ENCODE data around the gene NET1.
A peak's percentile ranks its signal among the peaks of the same experiment; 100 is the strongest.
"Not testable (repeated sequence)": the region's sequence is repeated elsewhere in the genome, so short reads cannot be mapped to it uniquely, and the experiment has no call there.

Gene NET1

DNA sequence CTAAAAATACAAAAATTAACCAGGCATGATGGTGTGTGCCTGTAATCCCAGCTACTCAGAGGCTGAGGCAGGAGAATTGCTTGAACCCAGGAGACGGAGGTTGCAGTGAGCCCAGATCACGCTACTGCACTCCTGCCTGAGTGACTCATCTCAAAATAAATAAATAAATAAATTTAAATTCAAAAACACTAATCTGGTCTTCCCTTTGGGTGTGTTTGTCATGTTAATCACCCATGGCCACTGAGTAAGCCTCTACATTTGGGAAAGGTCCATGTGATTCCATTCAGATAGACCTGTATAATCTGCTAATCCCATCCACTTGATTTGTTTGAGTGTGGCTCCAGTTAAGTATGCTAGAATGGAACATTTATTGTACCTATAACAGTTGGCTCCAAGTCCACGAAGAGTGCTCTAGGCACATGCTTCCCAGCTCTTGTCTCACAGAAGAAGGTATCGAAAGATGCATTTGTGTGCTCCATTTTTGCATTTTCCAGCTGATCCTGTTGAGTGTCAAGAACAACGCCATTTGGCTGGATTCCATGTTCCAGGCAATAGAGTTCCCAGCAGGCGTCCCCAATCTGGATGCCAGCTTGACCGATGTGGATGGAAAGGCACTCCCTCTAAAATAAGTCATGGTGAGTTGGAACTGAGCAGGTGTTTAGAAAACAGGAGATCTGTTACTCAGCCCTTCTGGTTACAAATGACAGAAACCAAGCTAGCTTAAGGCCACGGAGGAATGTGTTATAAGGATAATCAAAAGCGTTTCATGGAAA, 11.7 kb upstream of the NET1 start:
- no peak for DNase-seq

DNA sequence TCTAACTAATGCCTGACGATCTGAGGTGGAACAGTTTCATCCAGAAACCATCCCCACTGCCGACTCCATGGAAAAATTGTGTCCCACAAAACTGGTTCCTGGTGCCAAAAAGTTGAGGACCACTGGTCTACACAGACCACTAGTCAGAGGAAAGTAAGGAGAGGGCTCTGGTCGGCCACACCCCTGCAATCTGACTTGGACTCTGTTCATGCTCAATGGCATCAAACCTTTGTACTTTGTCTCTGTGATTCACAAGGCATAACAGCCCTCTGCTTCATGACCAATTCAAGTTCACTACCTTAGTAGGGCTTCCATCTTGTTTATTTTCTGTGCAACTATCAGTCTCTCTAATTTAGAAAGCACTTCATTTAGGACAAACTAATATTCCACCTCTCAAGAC, 9.6 kb upstream of the NET1 start:
- DNase-seq, result no peak

DNA sequence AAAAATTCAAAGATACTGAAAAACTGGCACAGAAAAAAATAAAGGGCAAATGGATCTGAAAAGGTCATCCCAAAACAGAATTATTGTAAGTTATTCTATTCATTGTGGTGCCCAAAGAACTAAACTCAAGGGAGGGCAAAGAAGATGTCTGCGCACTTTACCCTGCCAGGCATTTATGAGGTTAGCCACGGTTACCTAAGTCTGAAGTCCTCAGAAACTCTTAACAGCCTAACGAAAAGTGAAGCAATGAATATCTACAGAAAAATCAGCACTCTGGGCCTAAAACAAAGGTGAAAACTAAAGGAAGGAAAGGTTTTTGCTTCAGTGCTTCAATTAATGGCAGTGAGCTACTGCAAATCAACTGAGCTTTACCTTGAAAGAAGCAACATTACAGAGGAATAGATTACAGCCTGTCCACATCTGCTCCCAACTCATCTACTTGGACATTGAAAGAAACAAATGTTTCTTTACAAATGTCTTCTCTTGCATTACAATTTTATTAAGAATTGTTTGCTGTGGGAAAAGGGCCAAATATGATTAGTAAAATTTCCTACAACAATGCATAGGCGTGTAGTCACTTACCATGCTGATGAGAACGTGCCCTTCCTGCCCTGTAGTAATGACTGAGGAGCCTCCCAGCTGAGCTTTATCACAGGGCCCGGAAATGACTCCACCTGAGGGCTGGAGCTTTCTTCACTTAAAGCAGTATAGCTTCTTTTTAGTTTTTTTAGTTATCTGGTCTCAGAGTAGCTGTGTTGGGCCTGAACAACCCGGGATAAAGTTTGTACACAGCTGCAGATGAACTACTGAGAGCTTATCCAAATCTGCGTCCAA, 7.9 kb upstream of the NET1 start, which contains the start of gene TUBAL3:
TSS of gene TUBAL3 (minus strand) at position 621 of the 834 bp plus-strand sequence. CDS start at position 585, 36 bp downstream.
- DNase-seq, result peak; percentile 5

DNA sequence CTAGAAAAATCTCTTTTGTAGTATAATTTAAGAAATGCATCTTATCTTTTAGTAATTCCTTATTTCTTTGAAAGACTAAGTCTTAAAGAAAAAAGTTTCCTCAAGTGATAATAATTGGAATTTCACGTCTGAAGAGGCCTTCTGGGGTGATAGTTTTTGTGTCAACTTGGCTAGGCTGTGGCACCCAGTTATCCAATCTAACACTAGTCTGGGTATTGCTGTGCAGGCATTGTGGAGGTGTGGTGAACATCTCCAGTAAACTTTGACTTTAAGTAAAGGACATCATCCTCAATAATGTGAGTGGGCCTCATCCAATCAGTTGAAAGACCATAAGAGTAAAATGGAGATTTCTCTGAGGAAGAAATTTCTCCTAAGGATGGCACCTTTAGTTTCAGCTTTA, 5.4 kb upstream of the NET1 start:
- no peak for DNase-seq

DNA sequence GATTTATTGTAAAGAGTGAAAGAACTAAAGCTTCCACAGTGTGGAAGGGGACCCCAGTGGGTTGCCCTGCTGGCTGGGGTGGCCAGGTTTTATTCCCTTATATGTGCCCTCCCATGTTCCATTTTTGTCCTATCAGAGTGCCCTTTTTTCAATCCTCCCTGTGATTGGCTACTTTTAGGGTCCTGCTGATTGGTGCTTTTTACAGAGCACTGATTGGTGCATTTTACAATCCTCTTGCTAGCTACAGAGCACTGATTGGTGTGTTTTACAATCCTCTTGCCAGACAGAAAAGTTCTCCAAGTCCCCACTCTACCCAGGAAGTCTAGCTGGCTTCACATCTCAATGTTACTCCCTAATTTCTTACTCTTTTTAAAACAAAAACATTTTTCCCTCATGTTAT, 1.6 kb upstream of the NET1 start:
- DNase-seq, result not testable (repeated sequence)

DNA sequence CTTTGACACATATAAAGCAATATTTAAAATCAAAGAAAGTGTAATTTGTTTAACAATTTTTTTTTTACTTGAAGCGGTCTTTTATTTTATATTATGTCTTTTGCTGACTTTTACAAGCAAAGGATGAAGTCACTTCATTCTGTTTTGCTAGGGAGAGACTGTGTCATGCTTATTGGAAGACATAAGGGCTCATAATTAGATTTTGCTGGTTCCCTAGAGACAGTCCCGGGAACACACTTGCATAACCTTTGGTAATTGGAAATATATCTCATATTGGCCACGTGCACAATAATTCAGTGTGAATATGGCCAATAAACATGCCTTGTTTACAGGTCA, 448 bp upstream of the NET1 start:
- peak; percentile 4 for DNase-seq

DNA sequence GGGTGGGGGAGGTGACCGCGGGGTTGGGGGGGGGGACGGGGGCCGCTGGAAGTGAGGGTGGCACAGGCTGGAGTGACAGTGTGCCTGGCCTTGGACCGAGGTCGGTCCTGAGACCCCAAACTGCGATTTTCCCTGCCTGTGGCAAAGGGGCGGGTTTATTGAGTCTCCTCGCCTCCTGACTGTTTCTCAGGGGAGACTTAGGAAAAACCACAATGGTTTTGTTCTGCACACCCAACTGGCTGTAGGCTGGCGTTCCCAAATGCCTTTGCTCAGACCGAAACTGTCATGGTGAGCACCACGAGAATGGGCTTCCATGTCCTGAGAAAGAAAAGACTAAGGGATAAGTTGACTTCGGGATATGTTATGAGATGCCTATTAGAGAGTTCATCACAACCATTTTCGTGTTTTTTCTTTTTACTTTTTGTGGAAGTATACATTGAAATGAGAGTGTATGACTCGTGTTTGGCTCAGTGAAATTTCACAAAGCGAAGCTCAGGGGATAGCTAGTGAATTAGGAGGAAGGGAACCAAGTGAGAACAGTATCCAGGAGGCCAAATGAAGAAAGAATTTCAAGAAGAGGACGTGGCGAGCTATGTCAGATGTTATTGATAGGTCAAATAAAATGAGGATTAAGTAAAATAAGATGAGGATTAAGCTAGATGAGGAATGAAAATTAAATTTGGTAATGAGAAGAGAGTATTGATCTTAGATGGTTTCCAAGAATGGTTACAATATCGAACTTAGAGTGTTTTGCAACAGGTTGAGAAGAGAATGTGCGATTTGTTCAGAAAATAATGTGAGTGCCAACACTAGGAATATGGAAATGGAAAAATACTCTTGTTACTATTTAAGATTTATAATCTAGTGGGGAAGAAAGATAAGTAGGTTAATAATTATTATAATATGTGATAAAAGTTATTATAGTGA, 918 bp downstream of the NET1 start:
- DNase-seq, result peak; percentile 71

DNA sequence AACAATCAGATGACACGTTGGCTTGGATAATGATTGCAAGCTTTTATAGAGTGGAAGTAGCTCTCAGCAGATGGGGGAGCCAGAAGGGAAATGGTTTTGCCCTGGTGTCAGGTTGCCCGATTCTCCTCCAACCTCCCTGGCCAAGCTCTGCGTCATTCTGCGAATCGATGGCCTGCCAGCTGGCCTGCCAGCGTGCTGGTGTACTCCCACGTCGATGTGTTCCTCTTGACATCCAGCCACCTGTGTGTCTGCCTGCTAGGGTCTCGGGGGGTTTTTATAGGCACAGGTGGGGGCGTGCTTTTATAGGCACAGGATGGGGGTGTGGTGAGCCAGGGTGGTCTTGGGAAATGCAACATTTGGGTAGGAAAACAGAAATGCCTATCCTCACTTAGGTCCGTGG, 4.6 kb downstream of the NET1 start:
- DNase-seq, result no peak

DNA sequence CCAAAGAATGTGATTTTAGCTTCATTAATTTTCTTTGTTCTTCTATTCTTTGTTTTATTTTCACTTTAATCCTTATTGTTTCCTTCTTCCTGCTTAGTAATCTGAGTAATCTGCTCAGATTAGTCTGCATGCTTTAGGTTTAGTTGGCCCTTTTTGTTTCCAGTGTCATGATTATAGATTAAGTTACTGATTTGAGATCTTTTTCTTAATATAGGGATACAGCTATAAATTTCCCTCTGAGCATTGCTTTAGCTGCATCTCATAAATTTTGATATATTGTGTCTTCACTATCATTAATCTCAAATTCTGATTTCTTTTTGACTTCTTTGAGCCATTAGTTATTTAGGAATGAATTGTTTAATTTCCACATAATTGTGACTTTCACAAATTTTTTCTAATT, 6.2 kb downstream of the NET1 start:
- no peak for DNase-seq

DNA sequence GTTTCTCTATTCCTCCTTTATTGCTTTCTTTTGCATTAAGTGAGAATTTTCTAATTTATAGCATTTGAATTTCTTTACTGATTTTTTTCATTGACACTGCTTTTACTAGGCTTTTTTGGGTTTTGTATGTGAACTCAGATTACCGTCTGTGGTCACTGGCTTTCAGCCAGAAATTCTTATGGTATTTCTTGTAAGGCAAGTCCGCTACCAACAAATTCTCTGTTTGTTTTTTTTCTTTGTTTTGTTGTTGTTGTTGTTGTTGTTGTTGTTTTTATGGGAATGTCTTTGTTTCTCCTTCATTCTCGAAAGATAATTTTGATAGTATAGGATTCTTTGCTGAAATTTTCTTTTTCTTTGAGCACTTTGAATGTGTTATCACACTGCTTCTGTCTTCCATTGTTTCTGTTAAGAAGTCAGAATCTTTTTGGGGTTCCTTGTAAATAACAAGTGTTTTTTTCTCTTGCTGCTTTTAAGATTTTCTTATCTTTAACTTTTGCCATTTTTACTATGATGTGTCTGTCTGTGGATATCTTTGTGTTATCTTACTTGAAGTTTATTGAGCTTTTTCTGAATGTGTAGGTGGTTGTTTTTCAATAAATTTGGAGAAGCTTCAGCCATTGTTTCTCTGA, 7.2 kb downstream of the NET1 start:
- DNase-seq, result no peak

DNA sequence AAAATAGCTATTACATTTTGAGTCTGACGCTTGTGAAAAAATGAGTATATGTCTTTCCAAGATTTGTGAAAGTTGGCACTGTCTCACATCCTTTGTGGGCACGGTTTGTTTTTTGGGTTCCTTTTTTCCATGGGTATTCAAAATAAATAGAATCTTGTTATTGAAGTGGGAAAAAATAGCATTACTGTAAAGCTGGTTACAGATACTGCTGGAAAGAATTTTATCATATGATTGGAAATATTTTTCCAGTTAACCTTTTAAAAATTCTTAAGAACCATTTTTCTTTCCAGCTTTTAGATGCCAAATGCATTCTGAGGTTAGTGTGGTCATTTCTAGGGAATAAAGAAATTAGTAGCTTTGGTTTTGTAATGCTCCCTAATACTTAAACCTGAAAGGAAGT, 11.4 kb downstream of the NET1 start:
- no peak for DNase-seq

DNA sequence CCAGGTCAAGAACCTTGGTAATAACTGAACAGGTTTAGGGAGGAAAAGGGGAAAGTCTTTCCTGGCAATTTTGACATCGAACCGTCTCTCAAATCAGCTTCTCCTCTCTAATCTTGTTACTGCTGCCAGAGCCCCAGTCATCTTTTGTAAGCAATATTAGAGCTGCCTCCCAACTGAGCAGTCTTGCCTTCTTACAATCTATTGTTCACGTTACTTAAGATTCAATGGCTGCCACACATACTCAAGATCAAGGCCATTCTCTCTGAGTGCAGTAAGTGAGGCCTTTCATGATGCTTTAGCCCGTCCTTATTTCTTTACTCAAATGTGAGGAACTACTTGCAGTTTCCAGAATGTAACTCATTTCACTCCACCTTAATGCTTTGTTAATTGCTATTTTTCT, 12.4 kb downstream of the NET1 start:
- DNase-seq, result no peak

DNA sequence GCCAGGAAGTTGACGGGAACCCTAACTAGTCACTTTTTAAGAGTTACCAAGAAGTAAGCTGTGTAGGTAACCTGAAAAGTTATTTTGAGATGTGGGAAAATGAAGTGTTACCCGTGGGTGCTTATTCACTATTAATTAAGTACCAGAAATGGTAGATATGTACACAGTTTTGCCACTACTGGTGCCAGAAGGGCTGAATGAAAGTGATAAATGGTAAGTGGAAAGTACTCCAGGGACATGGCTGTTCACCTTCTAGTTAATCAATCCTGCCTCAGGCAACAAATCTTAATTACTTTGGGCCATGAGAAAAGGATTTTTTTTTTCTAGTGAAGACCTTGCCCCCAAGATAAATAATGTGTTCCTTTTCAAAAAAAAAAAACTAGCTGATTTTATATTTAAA, 15.8 kb downstream of the NET1 start:
- DNase-seq, result no peak

DNA sequence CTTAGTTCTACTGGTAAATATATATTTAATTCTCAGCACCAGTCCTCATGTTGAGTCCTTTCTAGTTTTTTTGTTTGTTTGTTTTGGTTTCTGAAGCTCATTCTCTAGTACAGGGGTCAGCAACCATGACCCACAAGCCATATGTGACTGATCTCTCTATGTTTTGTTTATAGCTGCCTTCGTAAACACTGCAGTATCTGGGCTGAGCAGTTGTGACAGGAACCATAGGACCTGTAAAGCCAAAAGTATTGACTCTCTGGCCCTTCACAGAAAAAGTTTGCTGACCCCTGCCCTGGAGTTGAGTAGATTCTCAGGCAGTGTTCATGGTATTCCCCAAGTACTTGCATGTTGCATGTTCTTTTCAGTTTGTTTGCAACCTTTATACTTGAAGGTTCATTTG, 20.8 kb downstream of the NET1 start:
- no peak for DNase-seq

DNA sequence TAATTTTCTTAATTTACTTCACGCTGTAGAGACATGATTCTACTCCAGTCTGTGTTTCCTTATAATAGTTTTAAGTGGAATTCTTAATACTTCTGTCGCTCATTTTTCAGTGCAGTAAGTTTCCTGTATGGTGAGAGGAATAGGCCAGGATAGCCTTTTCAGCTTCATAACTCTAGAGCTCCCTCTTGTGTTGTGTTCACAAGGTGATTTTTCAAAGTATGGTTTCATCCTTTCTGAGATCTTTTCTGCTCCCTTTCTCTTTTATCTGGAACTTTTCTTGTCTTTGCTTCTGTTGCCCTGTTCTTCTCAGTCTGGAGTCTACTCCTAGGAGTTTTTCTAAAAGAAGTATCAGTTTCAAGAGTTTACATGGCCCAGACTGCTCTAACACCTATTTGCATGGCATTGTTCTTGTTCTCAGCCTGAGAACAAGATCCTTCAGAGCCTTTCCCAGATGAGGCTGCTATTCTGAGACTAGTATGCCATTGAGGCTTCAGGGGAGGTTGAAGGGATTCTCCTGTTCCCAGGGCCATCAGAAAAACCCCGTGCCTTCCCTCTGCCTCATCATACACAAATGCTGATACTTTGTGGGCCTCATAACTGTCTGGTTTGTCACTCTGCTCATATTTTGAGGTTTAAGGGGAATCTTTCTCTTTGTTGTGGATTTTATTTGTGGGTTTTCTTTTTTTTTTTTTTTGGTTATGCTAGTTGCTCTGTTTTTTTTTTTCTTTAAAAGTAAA, 21.8 kb downstream of the NET1 start:
- peak; percentile 85 for DNase-seq

DNA sequence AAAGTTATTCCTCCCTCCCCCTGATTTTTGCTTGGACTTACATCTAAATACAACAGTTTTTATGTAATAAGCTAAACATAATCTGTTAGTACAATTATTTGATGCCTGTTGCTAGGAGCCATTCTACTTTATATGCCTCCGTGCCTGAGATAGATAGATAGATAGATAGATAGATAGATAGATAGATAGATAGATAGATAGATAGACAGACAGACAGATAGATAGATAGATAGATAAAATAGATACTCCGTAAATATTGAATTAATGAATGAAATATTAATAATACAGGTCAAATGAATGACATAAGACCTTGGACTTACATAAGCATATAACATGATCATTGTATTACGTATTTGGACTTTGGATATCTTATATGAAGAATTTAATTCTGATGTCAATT, 23.0 kb downstream of the NET1 start:
- no peak for DNase-seq

DNA sequence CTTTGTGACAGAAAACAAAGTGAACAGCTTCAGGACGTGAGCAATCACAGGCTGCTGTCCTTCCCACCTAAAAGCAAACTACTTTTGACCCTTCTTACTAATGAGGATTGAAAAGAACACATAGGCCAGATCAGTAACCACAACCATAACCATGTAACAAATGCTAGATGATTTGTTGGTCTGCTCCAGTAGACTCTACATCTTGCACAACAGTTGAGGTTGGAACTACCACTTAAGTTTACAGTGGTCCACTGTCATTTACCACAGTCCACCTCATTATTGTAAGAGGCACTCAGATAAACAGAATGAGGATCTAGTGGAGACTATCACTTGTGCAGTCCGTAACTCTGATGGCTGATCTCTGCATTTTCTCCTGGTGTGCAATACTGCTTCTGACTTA, 27.8 kb downstream of the NET1 start:
- no peak for DNase-seq

DNA sequence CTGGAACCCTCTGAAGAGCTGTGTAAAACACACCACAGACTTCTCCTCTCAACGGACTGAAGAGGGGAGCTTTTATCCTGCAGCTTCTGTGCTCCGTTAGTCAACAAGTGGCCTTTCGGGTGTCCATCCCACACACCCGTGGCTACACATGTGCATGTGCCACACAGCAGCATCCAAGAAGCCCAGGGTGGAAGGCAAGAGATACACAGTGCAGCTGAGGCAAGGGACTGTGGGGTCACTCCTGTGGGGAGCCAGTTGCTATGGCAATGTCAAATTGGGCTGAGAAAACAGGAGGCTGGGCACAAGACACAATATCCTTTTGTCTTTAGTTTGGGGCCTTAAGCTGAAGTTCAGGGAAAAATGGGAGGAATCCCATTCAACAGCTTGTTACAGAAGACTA, 28.7 kb downstream of the NET1 start:
- no peak for DNase-seq

DNA sequence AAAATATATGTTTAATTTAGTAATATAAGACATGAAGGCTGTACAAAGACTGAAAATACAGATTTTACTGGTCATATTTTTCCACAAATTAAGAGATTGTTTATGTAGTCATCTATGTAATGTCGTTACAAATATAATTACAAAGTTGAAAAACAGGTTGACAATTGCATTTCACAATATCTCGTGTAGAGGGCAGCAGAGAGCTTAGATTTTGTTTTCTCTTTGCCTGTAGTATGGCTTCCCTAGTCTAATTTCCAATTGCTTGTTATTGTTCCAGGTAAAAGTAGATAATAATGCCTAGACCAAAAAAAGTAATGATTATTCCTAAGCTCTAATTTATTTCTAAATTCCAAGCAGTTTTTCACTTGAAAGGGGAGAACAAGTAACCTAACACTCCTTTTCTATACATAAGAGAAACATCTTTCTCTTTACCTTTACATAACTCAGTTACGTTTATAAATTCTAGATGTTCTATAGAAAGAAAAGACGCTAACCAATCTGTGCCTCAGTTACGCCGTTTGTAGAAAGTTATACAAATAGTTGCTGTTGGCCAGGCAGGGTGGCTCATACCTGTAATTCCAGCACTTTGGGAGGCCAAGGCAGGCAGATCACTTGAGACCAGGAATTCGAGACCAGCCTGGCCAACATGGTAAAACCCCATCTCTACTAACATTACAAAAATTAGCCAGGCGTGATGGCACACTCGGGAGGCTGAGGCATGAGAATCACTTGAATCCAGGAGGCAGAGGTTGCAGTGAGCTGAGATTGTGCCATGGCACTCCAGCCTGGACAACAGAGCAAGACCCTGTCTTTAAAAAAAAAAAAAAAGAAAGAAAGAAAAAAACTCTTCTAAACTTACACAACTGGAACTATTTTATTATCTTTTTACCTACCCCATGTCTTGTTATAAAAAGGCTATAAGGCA, 30.0 kb downstream of the NET1 start:
- peak; percentile 51 for DNase-seq

DNA sequence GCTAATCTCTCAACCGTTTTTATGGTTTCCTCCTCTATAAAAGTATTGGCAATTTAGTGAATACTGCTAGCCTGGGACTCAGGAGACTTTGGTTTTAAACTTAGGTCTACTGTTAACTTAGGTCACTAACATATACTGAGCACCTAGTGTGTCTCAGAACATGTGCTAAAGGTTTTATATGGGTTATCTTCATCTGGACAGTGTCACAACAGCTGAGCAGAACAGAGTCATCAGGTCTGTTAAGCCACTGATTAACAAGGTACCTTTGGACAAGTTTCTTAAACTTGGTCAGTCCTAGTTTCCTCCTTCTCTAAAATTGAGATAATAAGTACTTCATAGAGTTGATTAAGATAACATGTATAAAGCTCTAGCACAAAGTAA, 30.6 kb downstream of the NET1 start:
- DNase-seq, result no peak

DNA sequence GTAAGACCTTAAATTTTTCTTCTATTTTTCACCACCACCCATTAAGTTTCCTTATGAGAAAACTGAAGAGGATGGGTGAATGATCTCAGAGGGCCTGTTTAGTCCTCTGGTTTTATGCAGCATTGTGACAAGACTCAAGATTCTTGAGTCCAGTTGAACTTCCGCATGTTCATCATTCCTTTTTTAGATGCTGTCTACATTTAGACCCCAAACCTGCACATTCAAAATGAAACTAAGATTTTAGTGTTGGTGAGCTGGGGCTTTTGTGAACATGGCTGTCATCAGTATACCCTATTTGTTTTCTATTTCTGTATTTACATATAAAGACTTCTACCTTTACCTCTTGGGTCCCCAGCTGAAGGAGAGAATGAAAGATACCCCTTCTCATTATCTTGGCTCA, 31.1 kb downstream of the NET1 start:
- DNase-seq, result no peak
